ENCODE data around the gene RALGAPB. TPM values are rescaled to one million over a fixed set of nuclear protein-coding genes. Genes with fewer than 3 reads are reported as not detected.

Gene RALGAPB
- total RNA-seq, 2 donors from 2014 or later = 23.1 to 24.4 TPM

DNA sequence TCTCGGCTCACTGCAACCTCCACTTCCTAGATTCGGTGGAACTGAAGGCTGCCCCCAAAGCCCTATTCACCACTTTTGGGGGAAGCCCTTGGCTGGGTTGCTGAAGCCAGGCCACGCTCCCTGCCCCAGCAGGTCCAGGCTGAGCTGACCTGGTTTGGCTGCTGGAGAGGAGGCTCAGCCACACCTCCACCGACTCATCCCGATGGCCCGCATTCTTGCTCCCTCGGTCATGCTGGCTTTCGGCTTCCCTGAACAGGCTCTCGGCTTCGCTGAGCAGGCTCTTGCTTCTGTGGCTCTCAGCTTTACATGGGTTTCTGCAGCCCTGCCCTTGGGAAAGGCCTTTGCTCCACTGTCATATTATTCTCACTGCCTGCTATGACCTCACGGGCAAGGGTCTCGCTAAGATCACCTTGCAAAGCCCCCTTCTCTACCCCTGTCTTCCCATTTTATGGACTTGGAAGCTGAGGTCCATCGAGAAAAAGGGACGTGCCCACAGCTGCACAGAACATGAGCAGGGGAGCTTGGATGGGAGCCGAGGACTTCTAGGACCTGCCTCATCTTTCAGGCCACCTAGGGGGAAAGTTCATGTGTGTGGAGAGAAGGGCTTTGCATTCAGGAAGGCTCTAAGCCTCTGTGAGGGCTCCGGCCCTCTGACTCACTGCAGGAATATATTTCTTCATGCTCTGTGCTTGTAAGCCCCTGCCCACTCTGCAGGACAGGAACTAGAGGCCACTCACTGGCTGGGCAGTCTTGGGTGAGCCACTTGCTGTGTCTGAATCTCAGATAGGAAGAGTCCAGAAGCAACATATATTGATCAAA, 144.6 kb downstream of the RALGAPB start:
- H3K4me1 ChIP-seq = no peaks in the 10 kb centered on the region
- WGBS, 2 donors = 53 to 61% methylated on average over 15 to 16 of the region's 16 CpGs
- H3K36me3 ChIP-seq (replicated peaks in 1 of 2; ENCODE audit: insufficient read depth in 1 of 2, low read depth in 2 of 2) = no peaks in the 10 kb centered on the region
- no peak overlapping the region for H3K27ac ChIP-seq
- DNase-seq (no peak), ATAC-seq (no peak)
- no peaks in the 10 kb centered on the region for H3K9me3 ChIP-seq
- TF ChIP-seq CTCF (IDR thresholded peaks at IDR 0.05) = no peak
- TF ChIP-seq POLR2A (IDR thresholded peaks at IDR 0.05) = no peak
- H3K4me3 ChIP-seq = no peak overlapping the region
- no peaks in the 10 kb centered on the region for H3K27me3 ChIP-seq
- intact Hi-C loops (cut with DNase I) = no loop called here

DNA sequence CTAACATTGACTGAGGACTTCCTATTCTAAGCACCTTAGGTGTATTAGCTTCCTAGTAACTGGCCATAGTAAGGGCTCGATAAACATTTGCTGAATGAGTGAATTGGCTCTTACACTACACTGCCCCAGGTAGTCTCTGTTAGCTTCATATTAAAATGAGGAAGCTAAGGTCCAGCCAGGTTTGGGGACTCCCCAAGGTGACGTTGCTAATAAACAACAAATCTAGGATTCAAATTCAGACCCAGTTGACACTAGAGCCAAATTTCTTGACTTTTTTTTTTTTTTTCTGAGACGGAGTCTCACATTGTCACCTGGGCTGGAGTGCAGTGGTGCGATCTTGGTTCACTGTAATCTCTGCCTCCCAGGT, 145.2 kb downstream of the RALGAPB start:
- H3K4me3 ChIP-seq = no peak overlapping the region
- ATAC-seq (no peak), DNase-seq (no peak)
- H3K27me3 ChIP-seq = no peaks in the 10 kb centered on the region
- H3K4me1 ChIP-seq = no peaks in the 10 kb centered on the region
- H3K27ac ChIP-seq = no peak overlapping the region
- H3K36me3 ChIP-seq (replicated peaks in 1 of 2; ENCODE audit: insufficient read depth in 1 of 2, low read depth in 2 of 2) = no peaks in the 10 kb centered on the region
- no peak for TF ChIP-seq CTCF (IDR thresholded peaks at IDR 0.05)
- intact Hi-C loops (cut with DNase I) = no loop called here
- no peaks in the 10 kb centered on the region for H3K9me3 ChIP-seq
- 73 to 77% methylated on average over 4 of the region's 4 CpGs for WGBS, 2 donors

DNA sequence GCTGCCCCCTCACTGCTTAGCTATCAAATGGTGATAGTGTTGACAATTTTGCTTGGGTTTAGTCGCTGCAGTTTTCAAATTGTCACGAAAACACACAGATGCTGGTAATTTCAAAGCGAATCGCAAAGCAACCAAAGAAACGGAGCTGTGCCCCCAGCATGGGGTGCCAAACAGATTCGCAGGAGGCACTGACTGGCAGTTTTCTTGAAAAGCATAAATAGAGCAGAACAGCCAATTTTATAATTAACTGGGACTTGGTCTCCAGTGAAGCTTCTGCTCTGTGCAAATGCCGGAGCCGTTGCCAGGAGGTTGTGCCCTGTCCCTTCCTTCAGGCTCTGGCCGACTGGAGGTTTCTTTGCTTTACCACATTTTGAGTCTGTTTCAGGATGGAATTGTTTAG, 147.8 kb downstream of the RALGAPB start:
- intact Hi-C loops (cut with DNase I) = no loop called here
- no peak for ATAC-seq
- WGBS, 2 donors = 49 to 62% methylated on average over 9 of the region's 9 CpGs

GRCh38 chr20:38623061-38623460, 150.4 kb downstream of the RALGAPB start:
- H3K27ac ChIP-seq = no peak overlapping the region
- H3K4me3 ChIP-seq = no peak overlapping the region
- no peak for ATAC-seq
- H3K27me3 ChIP-seq = no peaks in the 10 kb centered on the region
- H3K4me1 ChIP-seq = no peaks in the 10 kb centered on the region
- H3K36me3 ChIP-seq (replicated peaks in 1 of 2; ENCODE audit: insufficient read depth in 1 of 2, low read depth in 2 of 2) = no peaks in the 10 kb centered on the region
- DNase-seq = no peak
- H3K9me3 ChIP-seq = peaks cover 0 to 8% (median 0%) of the 10 kb centered on the region in 3 donors
- intact Hi-C loops (cut with DNase I) = no loop called here
- WGBS, 2 donors = 34 to 57% methylated on average over 3 to 4 of the region's 4 CpGs
- TF ChIP-seq POLR2A (IDR thresholded peaks at IDR 0.05) = no peak
- TF ChIP-seq CTCF (IDR thresholded peaks at IDR 0.05) = no peak

More for the DNA sequence above, 147.8 kb downstream of the RALGAPB start:
- no peak overlapping the region for H3K4me3 ChIP-seq
- H3K9me3 ChIP-seq = peaks cover 0 to 8% (median 0%) of the 10 kb centered on the region in 3 donors
- no peak for TF ChIP-seq CTCF (IDR thresholded peaks at IDR 0.05)
- TF ChIP-seq POLR2A (IDR thresholded peaks at IDR 0.05) = no peak
- no peaks in the 10 kb centered on the region for H3K4me1 ChIP-seq
- no peaks in the 10 kb centered on the region for H3K27me3 ChIP-seq
- no peak for DNase-seq
- H3K36me3 ChIP-seq (replicated peaks in 1 of 2; ENCODE audit: insufficient read depth in 1 of 2, low read depth in 2 of 2) = no peaks in the 10 kb centered on the region
- H3K27ac ChIP-seq = no peak overlapping the region

- intact Hi-C loops (cut with DNase I) = no loop called here
- 85 to 94% methylated on average over 2 of the region's 2 CpGs for WGBS, 2 donors
- Histone ChIP-seq H3K4me1 (no peaks in the 10 kb centered on the region), H3K27ac (no peak overlapping the region), H3K27me3 (no peaks in the 10 kb centered on the region), H3K4me3 (no peak overlapping the region), H3K9me3 (peaks cover 0 to 8% (median 0%) of the 10 kb centered on the region in 3 donors), H3K36me3 (replicated peaks in 1 of 2; ENCODE audit: insufficient read depth in 1 of 2, low read depth in 2 of 2) (no peaks in the 10 kb centered on the region)
- DNase-seq = no peak
- no peak for ATAC-seq
- TF ChIP-seq CTCF (IDR thresholded peaks at IDR 0.05) (no peak), POLR2A (IDR thresholded peaks at IDR 0.05) (no peak)
These were observed 151.4 kb downstream of the RALGAPB start for GRCh38 chr20:38624084-38624483.

All from body of pancreas (tissue), 4 donors.